NCI-H2227 treated with DMSO at 0.1 percent for 48 hours (cell line): ENCODE data around the gene BAIAP2L2.
"Not testable (repeated sequence)": the region's sequence is repeated elsewhere in the genome, so short reads cannot be mapped to it uniquely, and the experiment has no call there.

Experiments used
- DNase-seq: peaks from one replicate; lab custom pipeline; 2025; lab: John Stamatoyannopoulos, UW

Gene BAIAP2L2

DNA sequence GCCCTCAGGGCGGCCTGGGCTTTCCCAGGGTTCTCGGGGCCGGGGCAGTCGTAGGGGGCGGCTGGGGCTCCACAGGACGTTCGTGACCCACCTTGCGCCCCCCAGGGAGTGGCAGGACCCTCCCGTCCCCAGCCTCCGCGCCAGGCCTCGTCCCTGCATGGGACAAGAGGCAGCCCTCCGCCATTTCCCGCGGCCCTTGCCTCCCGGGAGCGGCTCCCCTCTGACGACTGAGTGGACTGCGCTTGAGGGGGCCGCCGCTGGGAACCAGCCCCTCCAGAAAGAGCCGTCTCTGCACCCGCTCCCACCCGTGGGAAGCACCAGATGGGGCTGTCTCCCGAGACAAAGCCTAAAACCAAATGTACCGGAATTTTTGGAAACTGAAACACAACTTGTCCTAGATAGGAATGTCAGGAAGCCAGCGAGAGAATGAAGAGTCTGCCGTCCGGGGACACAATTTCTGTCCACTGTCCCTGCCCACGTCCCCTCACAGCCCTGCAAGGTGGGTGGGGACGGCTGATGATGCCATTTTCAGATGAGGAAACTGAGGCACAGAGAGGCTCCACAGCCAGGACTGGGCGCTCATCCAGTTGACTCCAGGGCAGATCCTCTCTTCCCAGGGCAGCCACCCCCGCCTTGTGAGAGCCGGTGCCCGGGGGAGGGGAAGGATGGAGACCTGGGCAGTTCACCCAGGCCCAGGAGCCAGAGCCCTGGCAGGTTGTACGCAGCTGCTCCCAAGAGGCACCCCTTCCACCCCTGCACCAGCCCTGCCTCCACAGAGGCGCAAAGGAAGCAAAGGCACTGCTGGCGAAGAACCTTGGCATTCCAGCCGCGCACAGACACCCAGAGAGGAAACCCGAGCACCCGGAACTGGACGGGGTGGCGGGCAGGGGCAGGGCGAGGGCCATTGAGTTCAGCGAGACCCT is 71.3 kb downstream of the BAIAP2L2 start:
- no peak for DNase-seq

- no peak for DNase-seq
These were observed 72.1 kb downstream of the BAIAP2L2 start for GRCh38 chr22:38038426-38038825.

DNA sequence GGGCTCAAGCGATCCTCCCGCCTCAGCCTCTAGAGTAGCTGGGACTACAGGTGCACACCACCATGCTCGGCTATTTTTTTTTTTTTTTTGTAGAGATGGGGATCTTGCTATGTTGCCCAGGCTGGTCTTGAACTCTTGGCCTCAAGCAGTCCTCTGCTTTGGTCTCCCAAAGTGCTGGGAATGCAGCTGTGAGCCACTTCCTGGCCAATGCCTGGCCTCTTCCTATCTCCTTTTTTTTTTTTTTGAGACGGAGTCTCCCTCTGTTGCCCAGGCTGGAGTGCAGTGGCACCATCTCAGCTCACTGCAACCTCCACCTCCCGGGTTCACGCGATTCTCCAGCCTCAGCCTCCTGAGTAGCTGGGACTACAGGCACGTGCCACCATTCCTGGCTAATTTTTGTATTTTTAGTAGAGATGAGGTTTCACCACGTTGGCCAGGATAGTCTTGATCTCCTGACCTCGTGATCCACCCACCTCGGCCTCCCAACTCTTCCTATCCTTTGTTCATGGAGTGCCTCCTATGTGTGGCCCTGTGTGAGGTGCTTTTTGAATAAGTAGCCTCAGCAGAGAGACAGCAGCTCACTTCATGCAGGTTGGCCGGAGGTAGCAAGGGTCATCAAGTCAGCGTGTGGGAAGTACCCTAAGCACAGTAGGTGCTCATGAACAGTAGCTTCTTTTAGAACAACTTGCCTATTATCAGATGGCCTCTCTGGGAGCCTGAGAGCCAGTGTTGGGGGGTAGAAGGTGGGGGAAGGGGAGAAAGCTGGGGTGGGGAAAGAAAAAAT is 72.9 kb downstream of the BAIAP2L2 start:
- not testable (repeated sequence) for DNase-seq

GRCh38 chr22:38036392-38037062 is 74.0 kb downstream of the BAIAP2L2 start:
- no peak for DNase-seq

DNA sequence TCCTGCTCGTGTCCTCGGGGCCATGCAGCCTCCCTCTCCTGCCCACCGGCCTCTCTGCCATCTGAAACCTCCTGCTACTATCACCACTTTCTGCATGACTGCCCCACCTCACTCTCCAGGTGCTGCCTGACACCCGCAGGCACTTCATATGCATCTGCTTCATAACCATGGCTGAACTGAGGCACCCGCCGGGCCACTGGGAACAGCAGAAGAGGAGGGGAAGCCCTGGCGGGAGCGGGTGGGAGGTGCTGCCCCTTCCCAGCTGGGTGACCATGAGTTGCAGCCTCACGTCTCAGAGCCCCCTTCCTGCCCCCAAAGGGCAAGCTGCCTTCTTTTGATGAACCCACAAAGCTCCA is 75.0 kb downstream of the BAIAP2L2 start:
- DNase-seq, result no peak
